Activated gamma-delta T cell (primary cell): ENCODE measurements around the gene G2E3.

Experiments used
- DNase-seq: peaks from one replicate; lab custom pipeline; 2025; lab: John Stamatoyannopoulos, UW

Gene G2E3

DNA sequence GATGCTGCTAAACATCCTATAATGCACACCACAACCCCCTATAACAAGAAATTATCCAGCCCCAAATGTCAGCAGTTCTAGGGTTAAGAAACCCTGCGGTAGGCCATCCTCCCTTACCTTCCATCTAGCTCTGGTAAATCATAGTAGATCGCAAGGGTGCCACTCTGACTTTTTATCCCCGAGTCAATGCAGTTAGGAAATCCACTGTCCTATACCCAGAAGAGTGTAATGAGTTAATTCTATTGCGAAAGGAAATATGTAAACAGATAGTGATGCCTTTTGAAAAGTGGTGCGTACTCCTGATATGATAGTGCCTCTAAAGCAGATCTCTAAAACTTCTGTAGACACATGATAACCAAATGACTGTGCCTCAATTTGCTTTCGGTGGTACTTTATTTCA lies 93.0 kb downstream of the G2E3 start:
- DNase-seq = no peak

DNA sequence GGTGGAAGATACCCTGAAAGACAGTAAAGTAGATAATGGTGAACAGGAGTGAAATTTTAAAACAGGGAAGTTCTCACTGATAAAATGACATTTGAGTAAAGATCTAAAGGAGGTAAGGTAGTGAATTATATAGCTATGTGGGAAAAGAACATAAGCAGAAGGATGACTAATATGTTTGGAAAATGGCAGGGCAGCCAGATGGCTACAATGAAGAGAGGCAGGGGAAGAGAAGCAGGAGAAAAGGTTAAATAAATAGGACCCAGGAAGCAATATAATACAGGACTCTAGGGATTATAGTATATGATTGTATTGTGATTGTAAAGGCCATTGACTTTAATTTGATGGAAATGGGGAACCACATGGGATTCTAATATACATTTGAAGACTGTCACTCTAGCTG lies 96.2 kb downstream of the G2E3 start:
- no peak for DNase-seq

DNA sequence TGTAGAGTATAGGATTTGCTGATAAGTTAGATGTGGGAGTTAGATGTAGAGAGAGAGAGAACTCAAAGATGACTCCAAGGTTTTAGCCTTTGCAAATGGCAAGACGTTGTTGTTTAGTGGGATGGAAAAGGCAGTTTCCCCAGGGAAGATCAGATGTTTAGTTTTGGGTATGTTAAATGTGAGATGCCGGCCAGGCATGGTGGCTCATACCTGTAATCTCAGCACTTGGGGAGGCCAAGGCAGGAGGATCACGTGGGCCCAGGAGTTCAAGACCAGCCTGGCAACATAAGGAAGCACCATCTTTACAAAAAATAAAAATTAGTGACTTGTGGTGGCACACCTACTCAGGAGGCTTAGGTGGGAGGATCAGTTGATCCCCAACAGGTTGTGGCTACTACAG lies 96.7 kb downstream of the G2E3 start:
- DNase-seq = no peak

DNA sequence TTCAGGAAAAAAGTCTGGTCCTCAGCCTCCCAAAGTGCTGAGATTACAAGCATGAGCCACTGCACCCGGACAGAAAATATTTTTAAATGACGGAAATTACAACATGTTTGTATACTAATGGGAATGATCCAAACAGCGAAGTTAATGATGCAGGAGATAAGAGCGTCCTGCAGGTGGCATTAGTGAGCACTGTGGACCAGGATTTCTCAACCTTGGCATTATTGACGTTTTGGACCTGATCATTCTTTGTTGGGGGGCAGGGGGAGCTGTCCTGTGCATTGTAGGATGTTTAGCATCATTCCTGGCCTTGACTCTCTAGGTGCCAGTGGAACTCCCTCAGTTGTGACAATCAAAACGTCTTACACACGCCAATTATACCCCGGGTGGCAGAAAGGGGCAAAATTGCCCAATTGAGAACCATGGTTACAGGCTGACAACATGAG lies 97.3 kb downstream of the G2E3 start:
- no peak for DNase-seq

DNA sequence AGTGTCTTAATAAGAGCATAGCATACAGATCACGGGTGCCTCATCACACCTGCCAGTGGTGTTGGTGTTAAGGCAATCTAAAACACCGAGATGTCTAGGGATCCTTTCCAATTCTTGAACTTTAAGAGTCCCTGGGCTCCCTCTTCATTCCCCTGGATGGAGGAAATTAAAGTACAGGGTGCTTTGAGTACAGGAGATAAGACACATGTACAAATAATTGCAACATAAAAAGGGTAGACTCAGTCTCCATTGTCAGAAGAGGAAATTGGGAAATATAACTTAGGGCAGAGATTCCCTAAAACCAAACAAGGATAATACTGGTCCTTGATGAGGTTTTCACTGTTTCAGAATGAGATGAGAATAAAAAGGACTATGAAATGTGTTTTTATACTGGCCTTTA lies 98.1 kb downstream of the G2E3 start:
- DNase-seq = no peak

DNA sequence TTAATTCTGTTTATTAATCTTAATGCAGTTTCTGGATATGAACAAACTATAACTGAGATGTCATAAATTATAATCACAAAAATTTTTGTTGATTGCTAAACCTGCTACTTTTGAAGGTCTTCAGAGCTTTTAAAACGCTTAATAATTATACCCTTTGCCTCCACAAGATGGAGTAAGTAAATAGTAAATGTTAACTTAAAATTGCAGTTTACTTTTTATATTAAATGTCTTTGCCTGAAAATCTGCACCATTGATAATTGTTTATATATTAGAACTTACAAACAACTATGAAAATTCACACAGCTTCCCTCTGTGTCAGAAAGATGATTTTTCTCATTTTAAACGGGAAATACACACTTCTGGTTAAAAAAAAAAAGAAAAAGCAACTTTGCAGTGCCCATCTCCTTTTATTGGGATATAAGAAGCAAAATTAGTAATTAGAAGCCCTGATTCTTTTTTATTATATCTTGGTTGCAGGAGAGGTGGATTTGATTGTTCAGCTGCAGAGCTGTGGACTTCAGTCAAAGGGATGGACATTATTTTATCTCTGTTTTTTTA lies 98.7 kb downstream of the G2E3 start:
- DNase-seq = no peak

DNA sequence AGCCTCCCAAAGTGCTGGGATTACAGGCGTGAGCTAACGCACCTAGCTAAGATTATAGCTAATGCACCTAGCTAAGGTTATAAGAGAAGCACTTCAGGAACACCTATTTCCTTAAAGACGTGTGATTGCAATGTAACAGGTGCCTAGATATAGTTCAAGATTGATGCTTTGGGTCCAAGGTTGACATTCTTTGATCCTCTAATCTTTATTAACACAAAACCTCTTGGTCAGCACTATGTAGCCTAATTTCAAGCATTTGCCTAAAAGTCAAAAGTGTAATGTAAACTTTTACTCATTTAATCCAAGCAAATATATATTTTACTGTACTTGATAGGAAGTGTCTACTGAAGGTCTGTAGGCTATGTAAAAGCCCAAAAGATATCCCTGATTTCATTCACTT lies 99.7 kb downstream of the G2E3 start:
- no peak for DNase-seq

DNA sequence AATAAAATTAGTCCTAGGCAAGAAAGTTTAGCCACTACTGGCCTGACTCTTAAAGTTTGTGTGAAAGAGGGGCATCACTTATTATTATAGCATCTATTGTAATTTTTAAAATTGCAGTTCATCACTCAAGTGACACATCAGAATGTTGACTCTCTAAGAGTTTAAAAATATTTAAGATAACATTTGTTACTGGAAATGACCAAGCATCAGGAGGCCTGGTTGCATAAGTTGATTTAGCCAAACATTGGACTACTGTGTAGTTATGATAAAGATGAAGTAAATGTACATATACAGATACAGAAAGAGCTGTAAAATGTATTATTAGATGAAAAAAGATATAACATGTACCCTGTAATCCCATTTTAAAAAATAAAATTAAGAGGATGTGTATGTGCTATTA lies 110.6 kb downstream of the G2E3 start:
- no peak for DNase-seq
